ENCODE results near the gene TYW1B. TPM values are rescaled to one million over a fixed set of nuclear protein-coding genes. Genes with fewer than 3 reads are reported as not detected.

Gene TYW1B
- total RNA-seq, 1 experiment from 2014 or later = 0.98 TPM

DNA sequence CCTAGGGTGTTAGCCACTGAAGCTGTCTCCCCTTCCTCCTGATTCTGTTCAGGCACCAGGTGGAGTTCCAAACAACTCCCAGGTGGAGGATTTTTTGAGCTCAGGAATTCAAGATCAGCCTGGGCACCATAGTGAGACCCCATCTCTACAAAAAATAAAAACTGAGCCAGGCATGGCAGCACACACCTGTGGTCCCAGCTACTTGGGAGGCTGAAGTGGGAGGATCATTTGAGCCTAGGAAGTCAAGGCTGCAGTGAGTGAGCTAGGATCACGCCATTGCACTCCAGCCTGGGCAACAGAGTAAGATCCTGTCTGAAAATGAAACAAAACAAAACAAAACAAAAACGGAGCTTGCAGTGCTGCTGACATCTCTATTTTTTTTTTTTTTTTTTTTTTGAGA lies 287.1 kb downstream of the TYW1B start:
- intact Hi-C loops (cut with micrococcal nuclease) = no loop called here
- Mint-ChIP-seq H3K4me3 (ENCODE audit: unreplicated experiment) (no peak overlapping the region), H3K36me3 (ENCODE audit: insufficient read depth, unreplicated experiment) (no peaks in the 10 kb centered on the region), H3K9me3 (ENCODE audit: unreplicated experiment) (no peaks in the 10 kb centered on the region), H3K4me1 (ENCODE audit: insufficient read depth, unreplicated experiment) (no peaks in the 10 kb centered on the region), H3K27me3 (ENCODE audit: insufficient read depth, unreplicated experiment) (no peaks in the 10 kb centered on the region), H3K27ac (ENCODE audit: low read depth, unreplicated experiment) (no peak overlapping the region)
- POLR2A ChIA-PET = no interaction called here
- no TSS peak for BruUV-seq (replicated peaks)
- no peak for DNase-seq (ENCODE audit: unreplicated experiment)
- TF ChIP-seq, protein P1, sequence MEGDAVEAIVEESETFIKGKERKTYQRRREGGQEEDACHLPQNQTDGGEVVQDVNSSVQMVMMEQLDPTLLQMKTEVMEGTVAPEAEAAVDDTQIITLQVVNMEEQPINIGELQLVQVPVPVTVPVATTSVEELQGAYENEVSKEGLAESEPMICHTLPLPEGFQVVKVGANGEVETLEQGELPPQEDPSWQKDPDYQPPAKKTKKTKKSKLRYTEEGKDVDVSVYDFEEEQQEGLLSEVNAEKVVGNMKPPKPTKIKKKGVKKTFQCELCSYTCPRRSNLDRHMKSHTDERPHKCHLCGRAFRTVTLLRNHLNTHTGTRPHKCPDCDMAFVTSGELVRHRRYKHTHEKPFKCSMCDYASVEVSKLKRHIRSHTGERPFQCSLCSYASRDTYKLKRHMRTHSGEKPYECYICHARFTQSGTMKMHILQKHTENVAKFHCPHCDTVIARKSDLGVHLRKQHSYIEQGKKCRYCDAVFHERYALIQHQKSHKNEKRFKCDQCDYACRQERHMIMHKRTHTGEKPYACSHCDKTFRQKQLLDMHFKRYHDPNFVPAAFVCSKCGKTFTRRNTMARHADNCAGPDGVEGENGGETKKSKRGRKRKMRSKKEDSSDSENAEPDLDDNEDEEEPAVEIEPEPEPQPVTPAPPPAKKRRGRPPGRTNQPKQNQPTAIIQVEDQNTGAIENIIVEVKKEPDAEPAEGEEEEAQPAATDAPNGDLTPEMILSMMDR (IDR thresholded peaks at IDR 0.05; ENCODE audit: unreplicated experiment) = no peak
- CTCF ChIA-PET = interaction anchor here (0.8 kb wide), 1 partner anchor 23 kb away, joined by 5 read pairs; no protein-coding TSS in a partner anchor

DNA sequence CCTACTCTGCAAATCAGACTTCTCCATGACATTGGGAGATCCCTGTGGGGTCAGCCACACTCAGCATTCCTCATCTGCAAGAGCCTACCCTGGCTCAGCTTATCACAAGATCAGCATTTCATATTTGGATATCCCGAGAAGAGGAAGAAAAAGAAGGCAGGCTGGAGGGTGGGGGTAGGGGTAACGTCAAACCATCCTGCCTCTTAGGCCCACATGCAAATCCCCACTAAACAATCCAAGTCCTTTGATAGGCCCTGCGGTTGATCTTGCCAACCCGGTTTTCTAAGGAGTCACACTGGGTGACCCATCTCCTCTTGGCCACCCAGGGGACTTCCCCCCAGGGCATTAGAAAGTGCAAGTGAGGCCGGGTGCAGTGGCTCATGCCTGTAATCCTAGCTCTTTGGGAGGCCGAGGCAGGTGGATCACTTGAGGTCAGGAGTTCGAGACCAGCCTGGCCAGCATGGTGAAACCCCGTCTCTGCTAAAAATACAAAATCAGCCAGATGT lies 287.8 kb downstream of the TYW1B start:
- Mint-ChIP-seq H3K4me3 (ENCODE audit: unreplicated experiment) (no peak overlapping the region), H3K36me3 (ENCODE audit: insufficient read depth, unreplicated experiment) (no peaks in the 10 kb centered on the region), H3K9me3 (ENCODE audit: unreplicated experiment) (no peaks in the 10 kb centered on the region), H3K27ac (ENCODE audit: low read depth, unreplicated experiment) (no peak overlapping the region), H3K27me3 (ENCODE audit: insufficient read depth, unreplicated experiment) (no peaks in the 10 kb centered on the region), H3K4me1 (ENCODE audit: insufficient read depth, unreplicated experiment) (no peaks in the 10 kb centered on the region)
- intact Hi-C loops (cut with micrococcal nuclease) = no loop called here
- POLR2A ChIA-PET = no interaction called here
- TF ChIP-seq, protein P1 (IDR thresholded peaks at IDR 0.05; ENCODE audit: unreplicated experiment) = no peak
- CTCF ChIA-PET = interaction anchor here (0.6 to 0.8 kb wide), 3 partner anchors 22 to 155 kb away, joined by 3 to 5 read pairs (median 4); no protein-coding TSS in a partner anchor
- BruUV-seq (replicated peaks) = no TSS peak
- no peak for DNase-seq (ENCODE audit: unreplicated experiment)

DNA sequence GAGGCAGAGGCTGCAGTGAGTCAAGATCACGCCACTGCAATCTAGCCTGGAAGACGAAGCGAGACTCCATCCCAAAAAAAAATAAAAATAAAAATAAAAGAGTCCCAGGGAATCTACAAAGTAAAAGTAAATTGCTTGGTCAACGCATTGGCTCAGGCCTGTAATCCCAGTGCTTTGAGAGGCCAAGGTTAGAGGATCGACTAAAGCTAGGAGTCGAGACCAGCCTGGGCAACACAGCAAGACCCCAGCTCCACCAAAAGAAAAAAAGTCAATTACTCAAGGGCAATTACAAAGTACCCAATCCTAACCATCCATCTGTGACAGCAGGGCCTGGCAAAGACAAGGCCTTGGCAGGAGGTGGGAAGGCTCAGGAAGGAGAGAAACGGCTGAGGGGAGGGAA lies 288.3 kb downstream of the TYW1B start:
- DNase-seq (ENCODE audit: unreplicated experiment) = no peak
- TF ChIP-seq, protein P1 (IDR thresholded peaks at IDR 0.05; ENCODE audit: unreplicated experiment) = no peak
- CTCF ChIA-PET = interaction anchor here (0.6 kb wide), 2 partner anchors 30 to 154 kb away, joined by 3 to 4 read pairs; no protein-coding TSS in a partner anchor
- Mint-ChIP-seq H3K27me3 (ENCODE audit: insufficient read depth, unreplicated experiment) (no peaks in the 10 kb centered on the region), H3K9me3 (ENCODE audit: unreplicated experiment) (no peaks in the 10 kb centered on the region), H3K4me3 (ENCODE audit: unreplicated experiment) (no peak overlapping the region), H3K4me1 (ENCODE audit: insufficient read depth, unreplicated experiment) (no peaks in the 10 kb centered on the region), H3K36me3 (ENCODE audit: insufficient read depth, unreplicated experiment) (no peaks in the 10 kb centered on the region), H3K27ac (ENCODE audit: low read depth, unreplicated experiment) (no peak overlapping the region)
- POLR2A ChIA-PET = interaction anchor here (0.7 kb wide), 1 partner anchor 1765 kb away, joined by 3 read pairs; no protein-coding TSS in a partner anchor
- intact Hi-C loops (cut with micrococcal nuclease) = no loop called here
- no TSS peak for BruUV-seq (replicated peaks)

DNA sequence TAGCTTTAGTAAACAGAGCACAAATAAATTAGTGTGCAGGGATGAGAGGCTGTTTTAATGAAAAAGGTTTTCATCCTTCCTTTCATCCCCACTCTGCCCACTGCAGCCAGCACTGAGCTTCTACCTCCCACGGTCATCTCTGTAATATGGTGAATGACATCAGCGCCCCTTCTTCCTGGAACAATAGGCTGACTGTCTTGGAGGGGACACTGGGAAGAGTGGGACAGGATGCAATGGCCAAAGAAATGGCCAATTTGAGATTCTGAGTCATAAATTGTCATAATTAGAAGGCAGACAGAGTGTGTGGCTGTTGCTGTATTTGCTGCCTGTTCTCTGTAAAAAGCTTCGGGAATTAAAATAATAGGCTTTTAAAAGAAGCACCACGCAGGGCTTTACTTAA lies 289.1 kb downstream of the TYW1B start:
- H3K36me3 Mint-ChIP-seq (ENCODE audit: insufficient read depth, unreplicated experiment) = no peaks in the 10 kb centered on the region
- no peak overlapping the region for H3K27ac Mint-ChIP-seq (ENCODE audit: low read depth, unreplicated experiment)
- no TSS peak for BruUV-seq (replicated peaks)
- POLR2A ChIA-PET = interaction anchor here (0.7 kb wide), 1 partner anchor 1764 kb away, joined by 3 read pairs; no protein-coding TSS in a partner anchor
- no peak overlapping the region for H3K4me3 Mint-ChIP-seq (ENCODE audit: unreplicated experiment)
- CTCF ChIA-PET = interaction anchor here (1.2 kb wide), 1 partner anchor 14 kb away, joined by 4 read pairs; no protein-coding TSS in a partner anchor
- DNase-seq (ENCODE audit: unreplicated experiment) = no peak
- intact Hi-C loops (cut with micrococcal nuclease) = no loop called here
- H3K27me3 Mint-ChIP-seq (ENCODE audit: insufficient read depth, unreplicated experiment) = no peaks in the 10 kb centered on the region
- H3K9me3 Mint-ChIP-seq (ENCODE audit: unreplicated experiment) = no peaks in the 10 kb centered on the region
- TF ChIP-seq, protein P1 (IDR thresholded peaks at IDR 0.05; ENCODE audit: unreplicated experiment) = no peak
- no peaks in the 10 kb centered on the region for H3K4me1 Mint-ChIP-seq (ENCODE audit: insufficient read depth, unreplicated experiment)
